Nephron progenitor cell (in vitro differentiated cells): Measurements from ENCODE around the gene MTMR10.

Experiments used
- DNase-seq: peaks from one replicate; pipeline ENCODE4 v3.0.0; 2021
- H3K27ac Mint-ChIP-seq: 2 replicates; pipeline ENCODE4 v1.8.0; 2021; ENCODE audit warnings: mild to moderate bottlenecking, moderate library complexity, mixed read lengths
- H3K27me3 Mint-ChIP-seq: 2 replicates; pipeline ENCODE4 v1.8.0; 2021; ENCODE audit warnings: mild to moderate bottlenecking, low read depth, mixed read lengths; ENCODE audit not compliant: poor library complexity
- H3K36me3 Mint-ChIP-seq: 2 replicates; pipeline ENCODE4 v1.8.0; 2021; ENCODE audit warnings: low read depth, mixed read lengths
- H3K4me1 Mint-ChIP-seq: 2 replicates; pipeline ENCODE4 v1.8.0; 2021; ENCODE audit warnings: mixed read lengths
- H3K4me3 Mint-ChIP-seq: 2 replicates; pipeline ENCODE4 v1.8.0; 2021; ENCODE audit warnings: mild to moderate bottlenecking, moderate library complexity, mixed read lengths
- H3K9me3 Mint-ChIP-seq: 2 replicates; pipeline ENCODE4 v1.8.0; 2021; ENCODE audit warnings: mild to moderate bottlenecking, moderate library complexity, mixed read lengths
- TF ChIP-seq, protein P1 (sequence below): fragments of 200-600 bp; sonication (generic); IDR thresholded peaks from 2 replicates; pipeline ENCODE4 v1.5.0; 2021; ENCODE audit warnings: antibody characterized with exemption

Gene MTMR10

DNA sequence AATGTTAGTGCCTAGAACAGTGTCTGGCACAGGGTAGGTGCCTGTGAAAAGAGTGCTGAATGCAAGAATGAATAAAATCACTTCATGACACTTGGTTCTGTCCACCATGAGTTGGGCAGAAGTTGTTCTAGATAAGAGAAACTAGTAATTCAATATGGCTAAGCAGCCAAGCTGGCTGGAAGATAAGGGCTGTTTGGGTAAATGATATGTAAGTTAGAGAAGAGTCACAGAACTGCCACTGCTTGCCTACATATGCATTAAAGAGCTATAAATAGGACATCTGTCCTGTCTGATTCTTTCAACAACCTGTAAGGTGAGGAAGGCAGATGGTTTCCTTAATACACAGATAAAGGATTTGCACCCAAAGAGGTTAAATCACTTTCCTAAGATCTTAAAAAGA lies 13.1 kb downstream of the MTMR10 start:
- no peaks in the 10 kb centered on the region for H3K4me1 Mint-ChIP-seq
- DNase-seq, result no peak
- H3K9me3 Mint-ChIP-seq, result no peaks in the 10 kb centered on the region
- H3K27me3 Mint-ChIP-seq, result no peaks in the 10 kb centered on the region
- no peak overlapping the region for H3K4me3 Mint-ChIP-seq
- TF ChIP-seq, protein P1, sequence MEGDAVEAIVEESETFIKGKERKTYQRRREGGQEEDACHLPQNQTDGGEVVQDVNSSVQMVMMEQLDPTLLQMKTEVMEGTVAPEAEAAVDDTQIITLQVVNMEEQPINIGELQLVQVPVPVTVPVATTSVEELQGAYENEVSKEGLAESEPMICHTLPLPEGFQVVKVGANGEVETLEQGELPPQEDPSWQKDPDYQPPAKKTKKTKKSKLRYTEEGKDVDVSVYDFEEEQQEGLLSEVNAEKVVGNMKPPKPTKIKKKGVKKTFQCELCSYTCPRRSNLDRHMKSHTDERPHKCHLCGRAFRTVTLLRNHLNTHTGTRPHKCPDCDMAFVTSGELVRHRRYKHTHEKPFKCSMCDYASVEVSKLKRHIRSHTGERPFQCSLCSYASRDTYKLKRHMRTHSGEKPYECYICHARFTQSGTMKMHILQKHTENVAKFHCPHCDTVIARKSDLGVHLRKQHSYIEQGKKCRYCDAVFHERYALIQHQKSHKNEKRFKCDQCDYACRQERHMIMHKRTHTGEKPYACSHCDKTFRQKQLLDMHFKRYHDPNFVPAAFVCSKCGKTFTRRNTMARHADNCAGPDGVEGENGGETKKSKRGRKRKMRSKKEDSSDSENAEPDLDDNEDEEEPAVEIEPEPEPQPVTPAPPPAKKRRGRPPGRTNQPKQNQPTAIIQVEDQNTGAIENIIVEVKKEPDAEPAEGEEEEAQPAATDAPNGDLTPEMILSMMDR, result no peak
- H3K36me3 Mint-ChIP-seq, result peaks cover 55% of the 10 kb centered on the region
- no peak overlapping the region for H3K27ac Mint-ChIP-seq

DNA sequence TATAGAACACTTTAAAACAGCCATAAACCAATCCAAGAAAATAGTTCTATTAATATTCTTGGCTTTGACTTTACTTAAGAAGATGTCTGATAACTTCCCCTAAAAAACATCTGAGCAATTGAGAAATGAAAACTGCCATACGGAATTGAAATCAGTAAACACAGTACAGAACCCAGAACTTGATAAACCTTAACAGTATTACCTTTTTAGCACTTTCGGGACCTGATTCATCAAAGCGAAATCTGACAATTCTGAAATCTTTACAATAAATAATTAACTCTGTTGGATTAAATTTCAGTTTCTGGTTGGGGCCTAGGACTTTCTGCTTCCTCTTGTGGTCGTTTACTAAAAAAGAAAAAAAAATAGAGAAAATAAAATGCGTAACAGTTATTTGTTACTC lies 17.3 kb downstream of the MTMR10 start:
- Mint-ChIP-seq H3K4me1 (no peaks in the 10 kb centered on the region), H3K4me3 (no peak overlapping the region), H3K27me3 (no peaks in the 10 kb centered on the region), H3K27ac (no peak overlapping the region), H3K9me3 (no peaks in the 10 kb centered on the region), H3K36me3 (peaks cover 59% of the 10 kb centered on the region)
- no peak for DNase-seq
- TF ChIP-seq, protein P1, result no peak

DNA sequence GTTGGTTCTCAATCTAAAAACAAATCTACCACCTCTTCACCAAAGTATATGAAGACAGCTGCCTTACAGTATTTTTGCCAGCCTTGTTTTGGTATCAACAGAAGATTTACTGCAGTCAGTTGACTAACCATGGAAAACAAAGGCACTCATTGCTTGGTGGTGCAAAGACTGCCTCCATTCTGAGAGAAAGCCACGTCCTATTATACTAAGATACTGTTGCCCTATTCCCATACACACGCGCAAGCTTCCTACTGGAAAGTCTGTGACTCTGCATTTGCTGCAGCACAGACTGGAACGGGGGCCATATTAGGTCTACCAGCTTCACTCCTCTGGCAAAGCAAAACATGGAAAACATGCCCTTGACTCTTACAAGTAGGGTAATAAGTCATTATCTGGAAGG lies 18.0 kb downstream of the MTMR10 start:
- Mint-ChIP-seq H3K4me3 (no peak overlapping the region), H3K4me1 (no peaks in the 10 kb centered on the region), H3K9me3 (no peaks in the 10 kb centered on the region), H3K27ac (no peak overlapping the region), H3K27me3 (no peaks in the 10 kb centered on the region), H3K36me3 (peaks cover 57% of the 10 kb centered on the region)
- no peak for DNase-seq
- TF ChIP-seq, protein P1, result no peak

DNA sequence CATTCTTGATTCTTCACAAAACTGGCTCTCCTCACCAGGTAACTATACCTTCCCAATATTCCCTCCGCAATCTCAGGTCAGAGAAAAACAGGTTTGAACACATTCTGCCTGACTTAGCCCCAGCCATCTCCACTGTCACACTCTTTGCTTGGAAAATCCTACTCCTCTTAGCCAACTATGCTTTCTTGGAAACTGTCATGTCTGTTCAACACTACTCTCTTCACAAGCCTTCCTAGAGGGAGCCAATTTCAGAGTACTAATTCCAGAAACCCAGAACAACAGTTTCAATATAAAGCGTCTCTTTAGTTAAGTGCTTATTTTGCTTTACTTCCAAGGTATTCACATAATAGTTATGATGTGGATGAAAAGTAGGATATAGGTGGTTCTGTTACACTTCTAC lies 21.7 kb downstream of the MTMR10 start:
- no peak for DNase-seq
- Mint-ChIP-seq H3K4me1 (no peaks in the 10 kb centered on the region), H3K4me3 (no peak overlapping the region), H3K9me3 (no peaks in the 10 kb centered on the region), H3K27ac (no peak overlapping the region), H3K36me3 (peaks cover 44% of the 10 kb centered on the region), H3K27me3 (no peaks in the 10 kb centered on the region)
- TF ChIP-seq, protein P1, result no peak

DNA sequence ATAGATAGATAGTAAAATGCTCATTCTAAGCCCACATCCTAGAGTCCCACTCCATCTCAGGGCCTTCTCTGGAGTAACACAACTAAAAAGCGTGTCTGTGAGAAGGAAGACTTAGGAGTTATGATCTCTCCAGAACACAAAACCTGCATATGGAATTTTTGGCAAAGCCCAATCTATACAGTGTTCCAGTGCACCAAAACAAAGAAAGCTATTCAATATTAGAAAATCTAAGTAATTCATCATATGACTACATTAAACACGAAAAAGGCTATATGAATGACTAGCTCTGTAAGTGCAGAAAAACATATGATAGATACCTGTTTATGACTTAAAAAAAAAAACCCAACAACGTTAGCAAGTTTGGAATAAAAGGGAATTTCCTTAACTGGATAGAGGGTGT lies 27.7 kb downstream of the MTMR10 start:
- TF ChIP-seq, protein P1, result no peak
- H3K9me3 Mint-ChIP-seq, result no peaks in the 10 kb centered on the region
- peaks cover 36% of the 10 kb centered on the region for H3K36me3 Mint-ChIP-seq
- H3K27me3 Mint-ChIP-seq, result no peaks in the 10 kb centered on the region
- no peak overlapping the region for H3K27ac Mint-ChIP-seq
- no peak overlapping the region for H3K4me3 Mint-ChIP-seq
- no peak for DNase-seq
- H3K4me1 Mint-ChIP-seq, result no peaks in the 10 kb centered on the region

DNA sequence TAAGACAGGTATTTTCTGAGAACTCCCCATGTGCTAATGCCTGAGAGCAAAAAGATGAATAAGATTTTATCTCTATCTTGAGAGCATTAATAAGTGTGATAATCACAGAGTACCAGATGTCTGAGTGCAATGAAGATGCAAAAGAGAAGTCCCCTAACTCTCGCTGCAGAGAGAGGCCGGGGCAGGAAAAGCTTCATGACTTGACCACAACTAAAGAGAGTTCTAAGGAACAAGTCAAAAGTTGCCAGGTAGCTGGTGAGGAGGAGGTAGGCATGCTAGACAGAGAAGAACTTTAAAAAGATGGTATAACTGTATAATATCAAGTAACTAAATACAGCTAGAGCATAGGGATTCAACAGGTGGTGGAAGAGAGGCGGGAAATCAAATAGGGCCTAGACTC lies 28.8 kb downstream of the MTMR10 start:
- no peaks in the 10 kb centered on the region for H3K27me3 Mint-ChIP-seq

More for the DNA sequence above, 28.8 kb downstream of the MTMR10 start:
- peaks cover 43% of the 10 kb centered on the region for H3K36me3 Mint-ChIP-seq
- no peaks in the 10 kb centered on the region for H3K4me1 Mint-ChIP-seq
- no peak overlapping the region for H3K4me3 Mint-ChIP-seq
- H3K27ac Mint-ChIP-seq, result peak overlapping the region; percentile 30
- TF ChIP-seq, protein P1, result no peak
- no peak for DNase-seq
- no peaks in the 10 kb centered on the region for H3K9me3 Mint-ChIP-seq
